Left lung (tissue), 14 donors: ENCODE results near the gene TPMT. TPM values are rescaled to one million over a fixed set of nuclear protein-coding genes. Genes with fewer than 3 reads are reported as not detected.

ENCODE experiments used
- ATAC-seq: fragments of 200-7000 bp; cut with Tn5 transposase; one replicate; pipeline ENCODE4 v1.9.1; 2020; ENCODE audit warnings: moderate library complexity
- DNase-seq, 4 donors: peaks; one replicate each; pipeline ENCODE4 v3.0.0-alpha.2; 2013 to 2020
- H3K27ac ChIP-seq, 2 donors: fragments of 200-600 bp; sonication (generic) in 1 of 2; one replicate each; pipeline versions ENCODE4 v1.5.0 to v1.8.0; 2020 to 2021
- H3K27me3 ChIP-seq, 2 donors: fragments of 200-600 bp; sonication (generic) in 1 of 2; one replicate each; pipeline versions ENCODE4 v1.5.0 to v1.8.0; 2020 to 2021
- H3K36me3 ChIP-seq, 2 donors: fragments of 200-600 bp; sonication (generic) in 1 of 2; one replicate each; pipeline versions ENCODE4 v1.5.0 to v1.8.0; 2020 to 2021
- H3K4me1 ChIP-seq, 2 donors: fragments of 200-600 bp; one replicate each; pipeline ENCODE4 v1.8.0; 2021
- H3K4me3 ChIP-seq, 2 donors: fragments of 200-600 bp; sonication (generic) in 1 of 2; one replicate each; pipeline versions ENCODE4 v1.5.0 to v1.8.0; 2020 to 2021; ENCODE audit warnings: mild to moderate bottlenecking in 1 of 2
- H3K9me3 ChIP-seq, 2 donors: fragments of 200-600 bp; sonication (generic) in 1 of 2; one replicate each; pipeline versions ENCODE4 v1.5.0 to v1.8.0; 2020 to 2021
- CTCF ChIP-seq, 2 donors: fragments of 200-600 bp; sonication (generic) in 1 of 2; IDR thresholded peaks; one replicate each; pipeline versions ENCODE4 v1.5.0 to v1.8.0; 2021; ENCODE audit warnings: antibody characterized with exemption in 2 of 2
- intact Hi-C, 2 donors: fragments of 100-400 bp; cut with DNase I; formaldehyde crosslinking; loops; one replicate each; pipeline versions ENCODE4 v1.11.2 to v1.14.2; 2022
- long read RNA-seq, 12 donors: library from polyadenylated mRNA in 2 of 12; unstranded in 2 of 12; transcript quantifications; one replicate each; pipeline ENCODE4 v2.0.0 and lab custom pipeline, GENCODE V29; 2019 to 2026
- polyA plus RNA-seq, 6 donors: library from polyadenylated mRNA; unstranded; fragments of 120-200 nt; gene quantifications; one replicate each; pipeline ENCODE4 v1.2.1, GENCODE V29; 2013; ENCODE audit not compliant: insufficient read length in 6 of 6
- total RNA-seq, 2 donors: library from RNA; stranded (reverse); fragmentation: NEBNext Ultra II Directional; extraction: Animal tissue kit (Norgen Biotek cat#: 25700); gene quantifications; one replicate each; pipeline ENCODE4 v1.2.1, GENCODE V29; 2021
- donor health status: DM: no; HTN: yes; CAD: no.
- donor health status: DM: no; HTN: no; CAD: no.

Gene TPMT
- total RNA-seq: 10 to 100 TPM; 12.8 to 14.7 TPM
- 10 to 100 TPM; 12.1 to 16.3 (median 15.1) TPM for polyA plus RNA-seq
- long read RNA-seq, donor 1, transcript TPMT-201 (9 exons, 3,181 nt): major isoform, 9 of 9 reads
- long read RNA-seq, donor 1, partial matches to known transcripts: 0 of 9 reads
- long read RNA-seq, donor 1, other reads (novel, unspliced or antisense): 0 of 9 reads
- long read RNA-seq, donor 2, transcript TPMT-201 (9 exons, 3,181 nt): major isoform, 6 of 18 reads
- long read RNA-seq, donor 2, partial matches to known transcripts: 12 of 18 reads
- long read RNA-seq, donor 2, other reads (novel, unspliced or antisense): 0 of 18 reads
- long read RNA-seq, donor 3, transcript TPMT-201 (9 exons, 3,181 nt): major isoform, 8 of 8 reads
- long read RNA-seq, donor 3, partial matches to known transcripts: 0 of 8 reads
- long read RNA-seq, donor 3, other reads (novel, unspliced or antisense): 0 of 8 reads
- long read RNA-seq, donor 4, transcript TPMT-201 (9 exons, 3,181 nt): major isoform, 12 of 16 reads
- long read RNA-seq, donor 4, partial matches to known transcripts: 3 of 16 reads
- long read RNA-seq, donor 4, other reads (novel, unspliced or antisense): 1 of 16 reads
- long read RNA-seq, donor 5, transcript TPMT-201 (9 exons, 3,181 nt): major isoform, 9 of 9 reads
- long read RNA-seq, donor 5, partial matches to known transcripts: 0 of 9 reads
- long read RNA-seq, donor 5, other reads (novel, unspliced or antisense): 0 of 9 reads
- long read RNA-seq, donor 6, transcript TPMT-201 (9 exons, 3,181 nt): major isoform, 10 of 10 reads
- long read RNA-seq, donor 6, partial matches to known transcripts: 0 of 10 reads
- long read RNA-seq, donor 6, other reads (novel, unspliced or antisense): 0 of 10 reads
- long read RNA-seq, donor 7, partial matches to known transcripts: 0 of 4 reads
- long read RNA-seq, donor 7, other reads (novel, unspliced or antisense): 0 of 4 reads
- long read RNA-seq, donor 8, transcript TPMT-201 (9 exons, 3,181 nt): major isoform, 6 of 6 reads
- long read RNA-seq, donor 8, partial matches to known transcripts: 0 of 6 reads
- long read RNA-seq, donor 8, other reads (novel, unspliced or antisense): 0 of 6 reads
- long read RNA-seq, donor 9: 0 reads
- long read RNA-seq, donor 10, partial matches to known transcripts: 2 of 6 reads
- long read RNA-seq, donor 10, other reads (novel, unspliced or antisense): 0 of 6 reads
- long read RNA-seq, donor 11, transcript TPMT-201 (9 exons, 3,181 nt): major isoform, 6 of 6 reads
- long read RNA-seq, donor 11, partial matches to known transcripts: 0 of 6 reads
- long read RNA-seq, donor 11, other reads (novel, unspliced or antisense): 0 of 6 reads
- long read RNA-seq, donor 12, transcript TPMT-201 (9 exons, 3,181 nt): major isoform, 5 of 5 reads
- long read RNA-seq, donor 12, partial matches to known transcripts: 0 of 5 reads
- long read RNA-seq, donor 12, other reads (novel, unspliced or antisense): 0 of 5 reads

GRCh38 chr6:18154507-18155149 is at the start of gene TPMT:
TPMT (minus strand) TSS chr6:18155077; CDS start chr6:18149127, 5,950 bp downstream.
- DNase-seq: peak in 2 of 4 donors; percentile 7 to 38
- TF ChIP-seq CTCF (IDR thresholded peaks at IDR 0.05): no peak
- H3K36me3 ChIP-seq: peaks cover 0 to under 1% of the 10 kb centered on the region in 2 donors
- peaks cover 13 to 30% of the 10 kb centered on the region in 2 donors for H3K4me1 ChIP-seq
- H3K9me3 ChIP-seq: no peaks in the 10 kb centered on the region
- H3K27ac ChIP-seq: peak within 1 kb of the TSS; percentile 84 to 97
- peak within 1 kb of the TSS; percentile 88 to 93 for H3K4me3 ChIP-seq
- peak; percentile 16 for ATAC-seq
- intact Hi-C loops: no loop called here
- no peaks in the 10 kb centered on the region for H3K27me3 ChIP-seq

- Histone ChIP-seq H3K27me3 (no peaks in the 10 kb centered on the region), H3K36me3 (peaks cover 0 to 92% of the 10 kb centered on the region in 2 donors), H3K4me3 (no peak overlapping the region), H3K4me1 (no peaks in the 10 kb centered on the region), H3K9me3 (no peaks in the 10 kb centered on the region), H3K27ac (no peak overlapping the region)
- no peak for ATAC-seq
- intact Hi-C loops: no loop called here
- TF ChIP-seq CTCF (IDR thresholded peaks at IDR 0.05): no peak
- DNase-seq: no peak
Measured at GRCh38 chr6:18203786-18204185, 48.9 kb upstream of the TPMT start.

- no peaks in the 10 kb centered on the region for H3K4me1 ChIP-seq
- H3K9me3 ChIP-seq: no peaks in the 10 kb centered on the region
- H3K27me3 ChIP-seq: no peaks in the 10 kb centered on the region
- H3K4me3 ChIP-seq: no peak overlapping the region
- H3K36me3 ChIP-seq: peaks cover 0 to 55% of the 10 kb centered on the region in 2 donors
- intact Hi-C loops: no loop called here
- no peak overlapping the region for H3K27ac ChIP-seq
- ATAC-seq (no peak), DNase-seq (no peak)
- TF ChIP-seq CTCF (IDR thresholded peaks at IDR 0.05): no peak
Measured at GRCh38 chr6:18192026-18192425, 37.1 kb upstream of the TPMT start.

GRCh38 chr6:18189196-18189595 is 34.3 kb upstream of the TPMT start:
- no peak for DNase-seq
- ATAC-seq: no peak
- TF ChIP-seq CTCF (IDR thresholded peaks at IDR 0.05): no peak
- no peak overlapping the region for H3K4me3 ChIP-seq
- no peaks in the 10 kb centered on the region for H3K27me3 ChIP-seq
- no peaks in the 10 kb centered on the region for H3K9me3 ChIP-seq
- peaks cover 0 to 46% of the 10 kb centered on the region in 2 donors for H3K36me3 ChIP-seq
- H3K27ac ChIP-seq: no peak overlapping the region
- peaks cover 4 to 14% of the 10 kb centered on the region in 2 donors for H3K4me1 ChIP-seq
- intact Hi-C loops: no loop called here
